LNCaP clone FGC (cell line): Measurements from ENCODE around the gene ISYNA1.

ENCODE experiments used
- DNase-seq: peaks from one replicate; pipeline ENCODE4 v3.0.0-alpha.2; 2011; ENCODE audit warnings: low read depth
- H3K4me3 ChIP-seq: 2 replicates; pipeline ENCODE4 v1.5.1; 2011; ENCODE audit warnings: mild to moderate bottlenecking, low read depth, low read length, control low read depth
- TF ChIP-seq, protein P1 (sequence below): IDR thresholded peaks from 2 replicates; pipeline ENCODE4 v1.5.1; 2012; ENCODE audit warnings: mild to moderate bottlenecking; ENCODE audit not compliant: control insufficient read depth, insufficient read depth; ENCODE audit errors: extremely low read depth

Gene ISYNA1

DNA sequence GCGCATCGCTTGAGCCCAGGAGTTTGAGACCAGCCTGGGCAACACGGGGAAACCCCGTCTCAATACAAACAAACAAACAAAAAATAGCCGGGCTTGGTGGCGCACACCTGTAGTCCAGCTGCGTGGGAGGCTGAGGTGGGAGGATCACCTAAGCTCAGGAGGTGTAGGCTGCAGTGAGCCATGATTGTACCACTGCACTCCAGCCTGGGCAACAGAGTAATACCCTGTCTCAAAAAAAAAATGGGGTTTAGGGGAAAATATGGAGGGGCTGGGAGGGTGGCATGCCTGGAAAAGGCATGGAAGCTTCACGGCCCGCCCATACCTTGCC, 1.9 kb upstream of the ISYNA1 start:
- no peak overlapping the region for H3K4me3 ChIP-seq
- no peak for DNase-seq
- TF ChIP-seq, protein P1, sequence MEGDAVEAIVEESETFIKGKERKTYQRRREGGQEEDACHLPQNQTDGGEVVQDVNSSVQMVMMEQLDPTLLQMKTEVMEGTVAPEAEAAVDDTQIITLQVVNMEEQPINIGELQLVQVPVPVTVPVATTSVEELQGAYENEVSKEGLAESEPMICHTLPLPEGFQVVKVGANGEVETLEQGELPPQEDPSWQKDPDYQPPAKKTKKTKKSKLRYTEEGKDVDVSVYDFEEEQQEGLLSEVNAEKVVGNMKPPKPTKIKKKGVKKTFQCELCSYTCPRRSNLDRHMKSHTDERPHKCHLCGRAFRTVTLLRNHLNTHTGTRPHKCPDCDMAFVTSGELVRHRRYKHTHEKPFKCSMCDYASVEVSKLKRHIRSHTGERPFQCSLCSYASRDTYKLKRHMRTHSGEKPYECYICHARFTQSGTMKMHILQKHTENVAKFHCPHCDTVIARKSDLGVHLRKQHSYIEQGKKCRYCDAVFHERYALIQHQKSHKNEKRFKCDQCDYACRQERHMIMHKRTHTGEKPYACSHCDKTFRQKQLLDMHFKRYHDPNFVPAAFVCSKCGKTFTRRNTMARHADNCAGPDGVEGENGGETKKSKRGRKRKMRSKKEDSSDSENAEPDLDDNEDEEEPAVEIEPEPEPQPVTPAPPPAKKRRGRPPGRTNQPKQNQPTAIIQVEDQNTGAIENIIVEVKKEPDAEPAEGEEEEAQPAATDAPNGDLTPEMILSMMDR, result no peak

DNA sequence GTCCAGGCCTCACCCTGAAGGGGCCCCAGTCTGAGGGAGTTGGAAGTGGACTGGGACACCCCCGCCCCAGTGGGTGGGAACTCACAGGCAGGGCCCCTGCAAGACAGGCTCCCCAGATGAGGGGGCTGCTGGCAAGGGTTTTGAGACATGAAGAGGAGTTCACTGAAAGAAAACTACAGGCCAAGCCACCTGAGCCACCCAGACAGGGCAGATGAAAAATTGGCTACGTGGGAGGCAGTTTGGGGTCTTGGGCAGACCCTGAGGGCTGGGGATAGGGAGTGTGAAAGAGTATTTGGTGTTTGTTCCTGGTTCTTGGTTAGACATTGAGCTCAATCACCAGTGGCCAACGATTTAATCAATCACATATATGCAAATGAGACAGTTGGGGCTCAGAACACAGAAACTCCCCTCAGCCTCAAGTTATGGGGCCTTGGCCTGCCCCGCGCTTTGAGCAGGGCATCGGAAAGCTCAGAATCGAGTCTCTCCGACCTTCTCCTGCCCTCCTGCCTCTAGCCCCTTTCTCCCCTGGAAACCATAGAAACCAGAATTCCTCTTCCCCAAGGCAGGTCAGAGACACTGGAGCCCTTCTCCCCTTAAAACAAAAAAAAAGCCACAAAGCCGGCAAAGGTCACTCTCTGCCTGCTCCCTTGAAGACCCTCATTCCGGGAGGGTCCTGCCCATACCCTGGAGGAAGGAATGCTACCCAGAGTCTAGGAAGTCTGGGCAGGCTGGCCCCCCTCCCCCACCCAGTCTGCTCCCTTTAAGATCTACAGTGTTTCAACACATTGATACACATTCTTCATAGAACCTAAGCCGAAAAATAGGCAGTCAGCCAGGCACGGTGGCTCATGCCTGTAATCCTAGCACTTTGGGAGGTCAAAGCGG, 1.3 kb upstream of the ISYNA1 start:
- TF ChIP-seq, protein P1, result no peak
- H3K4me3 ChIP-seq, result no peak overlapping the region
- no peak for DNase-seq

DNA sequence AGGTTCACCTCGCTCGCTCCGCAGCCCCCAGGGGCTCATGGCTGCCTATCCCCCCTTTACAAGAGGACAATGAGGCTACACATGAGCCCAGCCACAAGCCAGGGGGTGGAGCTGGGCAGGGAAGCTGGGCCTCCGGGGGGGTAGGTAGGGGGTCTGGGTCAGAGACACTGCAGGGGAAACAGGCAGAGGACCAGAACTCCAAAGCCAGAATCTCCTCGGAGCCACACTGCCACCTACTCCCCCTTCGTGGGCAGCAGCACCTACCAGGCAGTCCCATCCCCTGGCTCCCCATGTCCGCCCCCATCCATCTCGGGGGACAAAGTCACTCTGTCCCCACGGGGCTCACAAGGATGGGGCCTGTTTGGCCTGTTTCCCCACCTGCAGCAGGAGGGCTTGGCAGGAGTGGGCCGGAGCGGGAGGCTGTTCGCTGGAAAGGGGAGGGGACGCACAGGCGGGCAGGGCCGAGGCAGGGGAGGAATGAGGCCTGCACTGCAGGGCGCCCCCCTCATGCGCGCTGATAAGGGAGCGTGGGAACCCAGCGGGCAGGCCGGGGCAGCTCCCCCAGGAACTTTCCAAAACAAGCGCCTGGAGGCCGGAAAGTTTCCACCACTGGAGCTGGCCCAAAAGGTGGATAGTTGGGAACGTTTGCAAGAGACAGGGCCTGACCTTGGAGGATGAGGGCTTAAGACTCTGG, 545 bp upstream of the ISYNA1 start:
- TF ChIP-seq, protein P1, result no peak
- DNase-seq, result no peak
- peak overlapping the region; percentile 64 for H3K4me3 ChIP-seq

DNA sequence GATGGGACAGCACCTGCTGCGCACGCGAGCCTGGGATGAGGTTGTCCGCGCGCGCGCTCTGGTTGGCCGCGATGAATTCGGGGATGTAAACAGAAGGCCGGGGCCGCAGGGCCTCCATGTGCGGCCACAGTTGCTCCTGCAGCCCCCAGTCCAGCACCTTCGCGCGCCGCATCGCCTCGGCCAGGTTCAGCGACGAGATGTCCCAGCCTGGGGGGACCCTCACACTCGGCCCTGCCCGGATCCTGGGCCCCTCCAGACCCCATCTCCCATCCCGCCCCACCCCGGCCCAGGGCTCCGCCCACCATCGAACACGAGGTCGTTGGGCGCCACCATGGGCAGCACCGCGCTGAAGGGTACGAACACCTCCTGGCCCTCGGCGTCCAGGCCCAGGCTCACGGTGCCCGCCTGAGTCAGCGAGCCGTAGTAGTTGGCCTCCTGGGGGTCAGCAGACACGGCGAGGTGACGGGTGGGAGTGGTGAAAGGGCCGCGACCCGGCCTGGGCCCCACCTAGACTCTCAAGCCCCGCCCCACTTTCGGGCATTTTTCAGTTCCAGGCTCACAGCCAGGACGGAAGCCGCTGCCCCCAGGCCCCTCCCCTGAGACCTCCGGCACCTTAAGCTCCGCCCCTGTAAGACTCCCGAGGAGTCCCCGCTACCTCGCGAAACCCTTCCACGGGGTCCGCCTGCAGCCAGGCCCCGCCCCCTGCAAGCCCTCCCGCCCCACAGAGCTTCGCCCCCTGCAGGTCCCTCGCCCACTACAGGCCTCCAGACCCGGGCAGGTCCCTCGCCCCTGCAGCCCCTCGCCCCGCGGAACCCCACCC, 1.1 kb downstream of the ISYNA1 start:
- DNase-seq, result no peak
- TF ChIP-seq, protein P1, result no peak
- H3K4me3 ChIP-seq, result peak overlapping the region; percentile 23

DNA sequence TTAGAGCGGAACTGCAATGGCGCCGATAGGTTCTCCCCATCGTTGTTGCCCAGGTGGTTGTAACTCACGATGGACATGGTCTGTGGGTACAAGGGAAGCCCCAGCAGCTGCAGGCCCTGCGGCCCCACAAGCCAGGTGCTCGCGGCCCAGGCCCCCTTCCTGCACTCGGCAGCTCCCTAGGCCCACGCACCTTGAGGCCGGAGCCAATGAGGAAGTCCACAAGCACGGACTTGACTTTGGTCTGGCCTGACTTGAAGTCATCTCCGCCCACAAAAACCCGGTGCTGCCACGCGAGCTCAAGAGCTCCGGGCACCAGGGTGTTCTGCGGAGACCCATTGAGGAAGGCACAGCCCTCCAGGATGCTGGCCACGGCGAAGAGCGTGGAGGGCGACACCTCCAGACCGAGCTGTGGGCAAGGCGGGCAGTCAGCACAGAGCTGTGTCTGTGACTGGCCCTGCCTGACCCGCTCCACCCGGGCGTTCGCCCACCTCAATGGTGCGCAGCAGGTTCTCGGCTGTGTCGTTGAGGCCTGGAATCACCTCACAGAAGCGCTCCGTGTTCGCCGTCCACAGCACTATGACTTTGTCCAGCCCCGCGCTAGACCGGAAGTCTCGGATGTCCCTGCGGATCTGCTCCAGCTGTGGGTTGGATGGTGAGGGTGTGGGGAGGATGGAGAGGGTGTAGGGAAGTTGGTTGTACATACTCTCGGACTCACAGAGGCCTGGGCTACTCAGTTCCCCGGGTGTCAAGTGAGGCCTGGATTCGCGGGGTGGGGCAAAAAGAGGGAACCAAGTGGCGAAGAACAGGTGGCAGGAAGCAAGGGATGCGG, 1.9 kb downstream of the ISYNA1 start:
- DNase-seq, result no peak
- TF ChIP-seq, protein P1, result no peak
- H3K4me3 ChIP-seq, result no peak overlapping the region

DNA sequence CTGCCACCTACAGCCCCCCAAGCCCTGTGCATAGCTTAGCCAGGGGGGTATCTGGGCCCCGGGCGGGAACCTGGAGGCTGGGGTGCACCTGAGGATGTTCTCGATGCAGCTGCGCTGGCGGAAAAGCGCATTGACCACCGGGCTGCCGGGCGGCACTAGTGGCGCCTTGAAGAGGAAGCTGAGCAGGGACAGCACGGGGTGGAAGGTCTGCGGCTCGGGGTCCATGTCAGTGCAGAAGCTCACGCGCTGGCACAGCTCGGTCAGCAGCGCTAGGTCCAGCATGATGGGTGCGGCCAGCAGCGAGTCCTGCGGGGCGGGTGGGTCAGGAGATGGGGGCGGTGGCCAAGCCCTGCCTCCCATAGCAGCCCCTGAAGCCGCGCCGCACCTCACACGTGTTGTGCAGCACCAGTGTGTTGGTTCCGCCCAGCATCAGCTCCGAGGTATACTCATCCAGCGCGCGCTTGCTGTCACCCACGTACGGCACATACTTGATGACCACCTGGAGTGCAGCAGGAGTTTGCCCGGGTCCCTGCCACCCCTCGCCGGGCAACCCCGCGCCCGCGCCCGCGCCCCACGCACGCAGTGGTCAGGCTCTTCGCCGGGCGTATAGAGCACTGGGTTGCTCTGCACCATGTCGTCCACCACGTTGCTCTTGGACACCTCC, 2.6 kb downstream of the ISYNA1 start:
- no peak overlapping the region for H3K4me3 ChIP-seq
- no peak for DNase-seq
- TF ChIP-seq, protein P1, result no peak
